PFSK-1 (cell line): ENCODE results near the gene GSG1L.

Experiments
- POLR2AphosphoS5 ChIP-seq: IDR thresholded peaks from 2 replicates; pipeline ENCODE4 v1.6.1; 2012; ENCODE audit warnings: low read depth, mild to moderate bottlenecking, control low read depth, low read length, moderate library complexity
- REST ChIP-seq, 2 experiments: IDR thresholded peaks; 2 replicates each; pipeline versions ENCODE4 v1.6.1 to v1.8.0; 2011 to 2012; ENCODE audit warnings: low read depth in 2 of 2, low read length in 2 of 2, control low read depth in 1 of 2, inconsistent platforms in 1 of 2, mild to moderate bottlenecking in 1 of 2, moderate library complexity in 1 of 2; ENCODE audit not compliant: insufficient read depth in 1 of 2
- SIN3A ChIP-seq: IDR thresholded peaks from 2 replicates; pipeline ENCODE4 v1.6.1; 2012; ENCODE audit warnings: mild to moderate bottlenecking, low read length, moderate library complexity, borderline replicate concordance; ENCODE audit not compliant: insufficient read depth
- TAF1 ChIP-seq: IDR thresholded peaks from 2 replicates; pipeline ENCODE4 v1.6.1; 2012; ENCODE audit warnings: low read length, control low read depth, borderline replicate concordance; ENCODE audit not compliant: insufficient read depth

DNA sequence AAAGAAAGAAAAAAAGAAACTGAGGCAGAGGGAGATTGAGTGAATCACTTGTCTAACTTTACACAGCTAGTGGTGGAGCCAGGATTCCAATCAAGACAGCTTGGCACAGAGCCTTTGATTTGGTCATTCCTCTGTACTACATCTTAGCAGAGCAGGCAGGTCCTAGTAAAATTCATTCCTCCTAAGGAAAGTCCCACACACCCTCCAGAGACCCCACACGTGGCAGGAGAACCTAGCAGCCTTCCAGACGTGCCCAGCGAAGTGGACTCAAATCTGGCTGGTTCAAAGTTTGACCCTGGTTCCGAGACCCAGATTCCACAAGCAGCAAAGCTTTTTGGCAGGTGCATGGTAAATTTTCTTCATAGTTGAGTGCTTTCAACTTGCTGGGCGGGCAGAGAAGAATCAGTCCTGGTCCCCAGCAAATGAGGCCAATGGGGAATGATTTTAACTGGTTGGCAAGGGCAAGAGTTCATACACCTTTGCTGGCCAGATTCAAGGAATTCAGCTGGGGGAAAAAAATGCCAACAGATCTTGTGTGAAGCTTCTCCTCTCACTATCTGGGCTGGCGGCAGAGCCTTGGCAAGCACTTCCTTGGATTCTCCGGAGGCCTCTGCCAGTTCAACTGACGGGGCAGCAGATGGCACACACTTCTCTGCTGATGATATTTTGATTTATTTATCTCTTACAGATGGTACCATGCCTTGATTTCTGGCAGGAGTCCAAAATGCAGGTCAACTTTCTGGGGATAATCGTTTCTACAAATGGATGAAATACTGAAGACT is 82.4 kb downstream of the GSG1L start:
- TF ChIP-seq POLR2AphosphoS5: no peak
- TF ChIP-seq TAF1: no peak
- TF ChIP-seq REST (IDR thresholded peaks at IDR 0.05; ENCODE audit: insufficient read depth in 1 of 2, low read depth in 2 of 2, low read length in 2 of 2): no peak
- TF ChIP-seq SIN3A: no peak
